Measurements from ENCODE around the gene TSHR.
"Not testable (repeated sequence)": the region's sequence is repeated elsewhere in the genome, so short reads cannot be mapped to it uniquely, and the experiment has no call there.

The TSHR gene

GRCh38 chr14:80948291-80948690, 7.1 kb upstream of the TSHR start:
- no peak for DNase-seq (ENCODE audit: low read depth in 1 of 2, low spot score in 1 of 2)

- DNase-seq (ENCODE audit: low read depth in 1 of 2, low spot score in 1 of 2) = no peak
These were observed 3.9 kb upstream of the TSHR start for GRCh38 chr14:80951491-80951890.

GRCh38 chr14:80953211-80953610, 2.2 kb upstream of the TSHR start:
- DNase-seq (ENCODE audit: low read depth in 1 of 2, low spot score in 1 of 2) = not testable (repeated sequence)

GRCh38 chr14:80954687-80955299, 628 bp upstream of the TSHR start:
- peak; percentile 49 to 56 for DNase-seq (ENCODE audit: low read depth in 1 of 2, low spot score in 1 of 2)

- no peak for DNase-seq (ENCODE audit: low read depth in 1 of 2, low spot score in 1 of 2)
These were observed 681 bp downstream of the TSHR start for GRCh38 chr14:80956102-80956501.

- DNase-seq (ENCODE audit: low read depth in 1 of 2, low spot score in 1 of 2) = no peak
These were observed 1.5 kb downstream of the TSHR start for GRCh38 chr14:80956922-80957321.

- no peak for DNase-seq (ENCODE audit: low read depth in 1 of 2, low spot score in 1 of 2)
These were observed 2.2 kb downstream of the TSHR start for GRCh38 chr14:80957613-80958012.

GRCh38 chr14:80958226-80958625, 2.8 kb downstream of the TSHR start:
- no peak for DNase-seq (ENCODE audit: low read depth in 1 of 2, low spot score in 1 of 2)

GRCh38 chr14:80958939-80959338, 3.5 kb downstream of the TSHR start:
- no peak for DNase-seq (ENCODE audit: low read depth in 1 of 2, low spot score in 1 of 2)

GRCh38 chr14:80959496-80959895, 4.1 kb downstream of the TSHR start:
- peak in 1 of 2 donors; percentile 25 for DNase-seq (ENCODE audit: low read depth in 1 of 2, low spot score in 1 of 2)

- no peak for DNase-seq (ENCODE audit: low read depth in 1 of 2, low spot score in 1 of 2)
These were observed 9.6 kb downstream of the TSHR start for GRCh38 chr14:80965037-80965436.

GRCh38 chr14:80973931-80974641, 18.7 kb downstream of the TSHR start:
- no peak for DNase-seq (ENCODE audit: low read depth in 1 of 2, low spot score in 1 of 2)

- DNase-seq (ENCODE audit: low read depth in 1 of 2, low spot score in 1 of 2) = no peak
These were observed 19.3 kb downstream of the TSHR start for GRCh38 chr14:80974679-80975078.

- no peak for DNase-seq (ENCODE audit: low read depth in 1 of 2, low spot score in 1 of 2)
These were observed 21.8 kb downstream of the TSHR start for GRCh38 chr14:80977221-80977620.

- no peak for DNase-seq (ENCODE audit: low read depth in 1 of 2, low spot score in 1 of 2)
These were observed 23.0 kb downstream of the TSHR start for GRCh38 chr14:80978403-80978802.

GRCh38 chr14:80979951-80980350, 24.5 kb downstream of the TSHR start:
- DNase-seq (ENCODE audit: low read depth in 1 of 2, low spot score in 1 of 2) = no peak

- no peak for DNase-seq (ENCODE audit: low read depth in 1 of 2, low spot score in 1 of 2)
These were observed 25.7 kb downstream of the TSHR start for GRCh38 chr14:80981156-80981555.

- no peak for DNase-seq (ENCODE audit: low read depth in 1 of 2, low spot score in 1 of 2)
These were observed 26.3 kb downstream of the TSHR start for GRCh38 chr14:80981673-80982072.

GRCh38 chr14:80982711-80983110, 27.3 kb downstream of the TSHR start:
- no peak for DNase-seq (ENCODE audit: low read depth in 1 of 2, low spot score in 1 of 2)

GRCh38 chr14:80987235-80988032, 32.0 kb downstream of the TSHR start:
- peak; percentile 15 to 44 for DNase-seq (ENCODE audit: low read depth in 1 of 2, low spot score in 1 of 2)

- no peak for DNase-seq (ENCODE audit: low read depth in 1 of 2, low spot score in 1 of 2)
These were observed 32.8 kb downstream of the TSHR start for GRCh38 chr14:80988192-80988591.
